Ishikawa (cell line): Measurements from ENCODE around the gene ASXL1.

ENCODE experiments used
- EGR1 ChIP-seq: IDR thresholded peaks from 2 replicates; pipeline ENCODE4 v1.6.1; 2012
- EP300 ChIP-seq: IDR thresholded peaks from 2 replicates; pipeline ENCODE4 v1.6.1; 2012; ENCODE audit warnings: borderline replicate concordance
- ZBTB7A ChIP-seq: IDR thresholded peaks from 2 replicates; pipeline ENCODE4 v1.6.1; 2012; ENCODE audit warnings: low read depth

DNA sequence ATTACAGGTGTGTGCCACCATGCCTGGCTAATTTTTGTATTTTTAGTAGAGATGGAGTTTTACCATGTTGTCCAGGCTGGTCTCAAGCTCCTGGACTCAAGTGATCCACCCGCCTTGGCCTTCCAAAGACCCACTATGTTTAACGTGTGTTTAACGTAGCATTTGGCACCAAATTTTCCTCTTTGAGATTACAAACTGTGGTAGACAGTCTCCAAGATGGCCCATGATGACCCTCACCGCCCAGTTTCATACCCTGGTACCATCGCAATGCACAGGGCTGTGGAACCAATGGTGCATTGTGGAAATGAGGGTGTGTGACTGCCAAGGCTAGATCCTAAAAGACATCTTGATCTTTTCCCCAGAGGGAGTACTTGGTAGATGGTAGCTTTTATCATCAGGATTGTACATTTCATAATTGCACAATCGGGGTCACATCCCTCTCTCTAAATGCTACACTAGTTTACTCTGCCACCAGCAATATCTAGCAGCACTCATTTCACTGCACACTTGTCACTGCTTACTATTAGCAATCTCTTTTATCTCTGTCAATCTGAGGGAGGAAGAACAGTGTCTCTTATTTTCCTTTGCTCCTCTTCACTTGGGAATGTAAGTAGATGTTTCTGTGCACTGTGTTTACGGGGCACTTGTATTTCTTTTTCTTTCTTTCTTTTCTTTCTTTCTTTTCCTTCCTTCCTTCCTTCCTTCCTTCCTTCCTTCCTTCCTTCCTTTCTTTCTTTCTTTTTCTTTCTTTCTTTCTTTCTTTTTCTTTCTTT, 130.1 kb downstream of the ASXL1 start:
- no peak for TF ChIP-seq EP300
- TF ChIP-seq EGR1: no peak
- no peak for TF ChIP-seq ZBTB7A
